NCI-H748 (cell line): ENCODE data around the gene TMEM132C.

Experiments
- DNase-seq: peaks from one replicate; lab custom pipeline; 2025; ENCODE audit not compliant: unreplicated experiment; lab: John Stamatoyannopoulos, UW

TMEM132C gene

GRCh38 chr12:128755566-128755965, 488.6 kb downstream of the TMEM132C start:
- DNase-seq: no peak
